RCC 7860 (cell line): ENCODE data around the gene PAN3.
A peak's percentile ranks its signal among the peaks of the same experiment; 100 is the strongest.
"Not testable (repeated sequence)": the region's sequence is repeated elsewhere in the genome, so short reads cannot be mapped to it uniquely, and the experiment has no call there.

Experiments used
- DNase-seq: peaks from one replicate; pipeline ENCODE4 v3.0.0-alpha.2; 2015; ENCODE audit warnings: low spot score
- FAIRE-seq: peaks from 2 replicates; lab custom pipeline; 2012; peaks lifted over from hg19 to GRCh38; lab: Jason Lieb, UNC

PAN3 gene

DNA sequence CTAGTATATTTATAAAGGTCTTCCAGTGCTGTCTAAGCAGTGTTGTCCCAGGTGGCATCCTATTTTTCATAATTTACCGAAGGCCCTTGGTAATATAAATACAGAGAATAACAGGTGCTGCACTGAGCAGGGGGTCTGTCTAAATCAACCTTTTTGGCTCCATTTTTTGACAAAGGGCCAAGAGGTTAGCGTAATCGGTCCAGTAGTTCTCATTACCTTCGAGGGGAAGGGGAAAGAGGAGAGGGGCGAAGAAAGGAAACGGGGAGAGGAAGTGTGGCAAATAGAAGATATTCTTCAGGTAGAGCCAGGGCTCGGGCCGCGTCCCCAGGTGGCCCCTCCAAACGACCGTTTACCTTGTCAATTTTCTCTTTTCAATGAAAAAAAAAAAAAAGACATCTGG, 749 bp upstream of the PAN3 start:
- no peak for DNase-seq
- FAIRE-seq, result no peak

DNA sequence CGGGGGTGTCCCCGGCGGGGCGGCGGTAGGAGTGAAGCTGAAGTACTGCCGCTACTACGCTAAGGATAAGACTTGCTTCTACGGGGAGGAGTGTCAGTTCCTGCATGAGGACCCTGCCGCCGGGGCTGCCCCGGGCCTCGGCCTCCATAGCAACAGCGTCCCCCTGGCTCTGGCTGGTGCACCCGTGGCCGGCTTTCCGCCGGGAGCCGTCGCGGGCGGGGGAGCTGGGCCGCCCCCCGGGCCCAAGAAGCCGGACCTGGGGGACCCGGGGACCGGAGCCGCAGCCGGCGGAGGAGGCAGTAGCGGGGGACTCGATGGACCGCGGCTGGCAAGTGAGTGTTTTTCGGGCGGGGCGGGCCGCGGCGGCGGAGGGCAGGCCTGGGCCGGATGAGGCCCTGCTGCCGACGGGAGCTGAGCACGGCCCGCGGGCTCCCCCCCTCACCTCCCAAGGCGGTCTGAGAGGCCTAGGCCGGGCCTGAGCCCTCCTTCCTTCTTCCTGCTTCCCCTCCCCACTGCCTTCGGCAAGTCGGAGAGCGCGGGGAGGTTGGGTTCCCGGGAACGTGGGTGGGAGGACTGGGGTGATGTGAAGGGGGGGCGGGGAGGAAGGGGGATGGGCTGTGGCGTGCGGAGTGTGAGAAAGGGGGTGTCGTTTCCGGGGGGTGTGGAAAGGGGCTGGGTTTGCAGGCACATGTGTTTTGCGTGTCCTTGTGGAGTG, 568 bp downstream of the PAN3 start:
- FAIRE-seq (no peak), DNase-seq (peak; percentile 66)

DNA sequence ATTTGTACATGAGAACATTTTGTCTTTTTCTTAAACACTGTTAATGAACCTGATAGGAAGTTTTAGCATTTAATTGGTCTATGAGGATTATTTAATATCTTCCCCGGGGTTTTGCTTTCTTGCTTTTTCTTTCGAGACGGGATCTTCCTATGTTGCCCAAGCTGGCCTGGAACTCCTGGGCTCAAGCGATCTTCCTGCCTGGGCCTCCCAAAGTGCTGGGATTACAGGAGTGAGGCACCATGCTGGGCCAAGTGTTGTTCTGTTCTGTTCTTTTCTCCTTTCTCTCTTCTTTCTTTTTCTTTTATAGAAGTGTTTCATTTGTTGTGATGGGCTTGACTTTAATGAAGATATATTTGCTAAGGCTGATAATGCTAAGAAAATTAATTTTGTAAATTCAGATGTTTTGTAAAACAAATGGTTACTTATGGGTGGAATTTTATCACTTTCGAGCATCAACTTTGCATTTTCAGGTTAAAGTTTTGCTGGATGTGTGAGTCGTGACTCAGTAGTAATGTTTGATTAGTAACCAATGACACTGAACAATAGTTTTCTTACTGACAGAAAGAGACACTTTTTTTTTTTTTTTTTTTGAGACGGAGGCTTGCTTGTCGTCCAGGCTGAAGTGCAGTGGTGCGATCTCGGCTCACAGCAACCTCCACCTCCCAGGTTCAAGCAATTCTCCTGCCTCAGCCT, 2.2 kb downstream of the PAN3 start:
- FAIRE-seq, result peak; percentile 50

DNA sequence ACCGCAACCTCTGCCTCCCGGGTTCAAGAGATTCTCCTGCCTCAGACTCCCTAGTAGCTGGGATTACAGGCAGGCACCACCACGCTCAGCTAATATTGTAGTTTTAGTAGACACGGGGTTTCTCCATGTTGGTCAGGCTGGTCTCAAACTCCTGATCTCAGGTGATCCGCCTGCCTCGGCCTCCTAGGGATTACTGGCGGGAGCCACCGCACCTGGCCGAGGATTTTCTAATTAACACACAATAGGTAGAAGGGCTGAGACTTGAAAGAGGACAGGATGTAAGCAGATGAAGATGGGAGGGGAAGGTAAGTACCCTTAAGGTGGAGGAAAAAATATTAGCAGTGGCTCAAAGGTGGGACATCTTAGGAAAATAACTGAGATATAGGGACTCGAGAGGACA, 3.2 kb downstream of the PAN3 start:
- not testable (repeated sequence) for DNase-seq, FAIRE-seq

More for the DNA sequence above, 2.2 kb downstream of the PAN3 start:
- DNase-seq, result peak; percentile 42

DNA sequence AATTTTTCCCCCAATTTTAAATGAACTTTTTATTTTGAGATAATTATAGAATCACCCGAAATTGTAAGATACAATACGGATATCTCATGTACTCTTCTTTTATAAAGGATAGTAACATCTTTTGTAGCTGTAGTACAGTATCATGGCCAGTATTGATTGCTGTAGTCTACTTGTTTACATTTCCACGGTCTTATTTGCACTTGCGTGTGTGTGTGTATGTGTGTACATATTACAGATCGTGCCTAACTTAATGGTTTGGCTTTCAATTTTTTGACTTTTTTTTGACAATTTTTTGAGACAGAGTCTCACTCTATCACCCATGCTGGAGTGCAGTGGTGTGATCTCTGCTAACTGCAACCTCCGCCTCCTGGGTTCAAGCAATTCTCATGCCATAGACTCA, 6.7 kb downstream of the PAN3 start:
- DNase-seq, result no peak

DNA sequence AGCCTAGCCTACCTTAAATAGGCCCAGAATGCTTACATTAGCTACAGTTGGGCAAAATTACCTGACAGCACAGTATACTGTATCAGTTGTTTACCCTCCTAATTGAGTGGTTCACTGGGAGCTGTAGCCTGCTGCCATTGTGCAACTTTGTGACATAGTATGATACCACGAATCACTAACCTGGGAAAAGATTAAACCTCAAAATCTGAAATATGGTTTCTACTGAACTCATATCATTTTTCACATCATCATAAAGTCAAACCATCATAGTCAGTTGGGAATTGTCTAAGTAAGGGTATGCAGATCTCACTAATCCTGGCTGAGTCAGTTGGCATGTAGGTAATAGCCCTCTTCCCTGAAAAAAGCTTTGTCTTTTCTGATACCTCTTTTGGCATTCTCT, 9.2 kb downstream of the PAN3 start:
- no peak for FAIRE-seq
- DNase-seq, result no peak

More for the DNA sequence above, 6.7 kb downstream of the PAN3 start:
- no peak for FAIRE-seq

DNA sequence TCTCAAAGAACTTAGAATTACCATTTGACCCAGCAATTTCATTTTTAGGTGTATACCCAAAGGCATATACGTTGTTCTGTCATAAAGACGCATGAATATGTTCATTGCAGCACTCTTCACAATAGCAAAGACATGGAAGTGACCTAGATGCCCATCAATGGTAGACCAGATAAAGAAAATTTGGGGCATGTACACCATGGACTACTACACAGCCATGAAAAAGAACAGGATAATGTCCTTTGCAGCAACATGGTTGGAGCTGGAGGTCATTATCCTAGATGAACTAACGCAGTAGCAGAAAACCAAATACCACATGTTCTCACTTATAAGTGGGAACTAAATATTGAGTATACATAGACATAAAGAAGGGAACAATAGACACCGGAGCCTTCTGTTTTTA, 20.7 kb downstream of the PAN3 start:
- DNase-seq, result no peak
- FAIRE-seq, result no peak

DNA sequence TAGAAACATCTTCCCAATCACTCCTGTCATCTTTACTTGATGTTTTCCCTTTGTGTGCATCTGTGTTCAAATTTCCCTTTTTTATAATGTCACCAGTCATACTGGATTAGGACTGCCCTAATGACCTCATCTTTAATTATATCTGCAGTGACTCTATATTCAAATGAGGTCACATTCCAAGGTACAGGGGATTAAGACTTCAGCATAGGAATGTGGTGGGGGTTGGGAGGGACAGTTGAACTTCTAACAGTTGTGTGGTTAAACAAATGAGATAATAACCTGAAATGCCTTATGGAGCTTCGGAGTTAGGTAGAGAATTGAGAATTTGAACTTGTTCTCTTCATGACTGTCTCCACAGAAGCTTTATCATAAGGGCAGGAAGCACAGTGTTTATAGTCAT, 23.0 kb downstream of the PAN3 start:
- FAIRE-seq (no peak), DNase-seq (peak; percentile 48)

DNA sequence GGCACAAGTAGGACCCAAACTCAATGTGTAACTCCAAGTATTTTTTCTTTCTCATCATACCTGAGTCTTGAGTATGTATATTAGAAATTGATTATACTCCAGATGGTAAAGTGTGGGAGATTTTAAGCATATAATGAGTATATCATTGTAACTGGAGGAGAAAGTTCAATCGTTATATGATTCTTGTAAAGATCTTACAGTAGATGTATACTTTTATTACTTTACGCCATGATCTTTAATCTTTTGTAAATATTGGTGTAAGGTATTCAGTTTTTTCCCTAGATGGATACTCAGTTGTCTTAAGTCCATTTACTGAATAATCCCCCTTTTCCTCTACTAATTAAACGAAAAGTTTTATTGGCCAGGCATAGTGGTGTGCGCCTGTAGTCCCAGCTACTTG, 25.2 kb downstream of the PAN3 start:
- no peak for FAIRE-seq

DNA sequence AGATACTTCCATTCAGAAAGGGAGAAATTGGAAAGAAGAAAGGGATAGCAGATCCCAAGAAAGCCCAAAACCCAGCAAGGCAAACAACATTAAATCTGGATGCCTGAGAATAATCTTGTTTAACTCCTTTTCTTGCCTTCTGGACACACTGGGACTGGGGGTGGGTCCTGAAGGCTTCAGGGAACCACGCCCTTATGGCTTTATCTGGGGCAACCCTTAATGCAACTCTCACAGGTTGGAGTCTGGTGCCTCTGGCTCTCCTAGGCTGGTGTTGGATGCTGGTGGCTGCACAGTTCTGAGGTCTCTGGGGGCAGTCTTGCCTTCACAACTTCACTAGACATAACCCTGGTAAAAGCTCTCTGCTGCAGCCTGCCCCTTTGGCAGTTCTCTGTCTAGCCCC, 27.9 kb downstream of the PAN3 start:
- FAIRE-seq, result no peak
- no peak for DNase-seq

More for the DNA sequence above, 25.2 kb downstream of the PAN3 start:
- DNase-seq, result no peak

DNA sequence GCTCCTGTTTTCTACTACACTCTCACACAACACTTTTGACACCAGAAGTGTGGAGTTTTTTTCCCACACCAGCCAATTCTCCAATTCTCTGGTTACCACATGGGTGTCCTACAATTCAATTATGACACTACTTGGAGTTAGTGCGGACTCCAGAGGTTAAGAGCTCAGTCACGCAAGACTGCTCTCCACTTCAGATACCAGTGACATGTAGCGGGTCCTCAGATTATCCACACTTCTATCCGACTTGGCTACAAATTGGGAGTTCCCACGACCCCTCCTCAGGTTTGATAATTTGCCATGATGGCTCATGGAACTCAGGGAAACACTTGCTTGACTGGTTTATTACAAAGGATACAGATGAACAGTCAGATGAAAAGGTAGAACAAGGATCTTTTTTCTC, 32.9 kb downstream of the PAN3 start:
- DNase-seq (no peak), FAIRE-seq (no peak)

DNA sequence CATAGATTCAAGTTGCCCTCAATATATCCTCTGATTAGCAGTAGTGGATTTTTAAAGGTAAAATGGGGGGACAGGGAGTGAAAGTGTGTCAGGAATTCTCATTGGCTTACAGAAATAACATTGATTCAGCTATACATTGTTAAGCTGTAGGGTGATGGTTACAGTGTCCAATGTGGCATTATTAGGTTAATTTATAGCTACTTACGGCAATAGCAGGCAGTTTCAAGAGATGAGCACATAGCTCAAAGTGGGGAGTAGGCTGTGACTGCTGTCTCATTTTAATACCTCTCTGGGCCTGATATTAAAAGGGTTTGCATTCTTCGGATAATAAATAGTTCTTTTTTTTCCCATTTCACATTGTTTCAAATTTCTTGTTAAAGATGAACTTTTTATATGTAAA, 34.6 kb downstream of the PAN3 start:
- no peak for DNase-seq
- no peak for FAIRE-seq

DNA sequence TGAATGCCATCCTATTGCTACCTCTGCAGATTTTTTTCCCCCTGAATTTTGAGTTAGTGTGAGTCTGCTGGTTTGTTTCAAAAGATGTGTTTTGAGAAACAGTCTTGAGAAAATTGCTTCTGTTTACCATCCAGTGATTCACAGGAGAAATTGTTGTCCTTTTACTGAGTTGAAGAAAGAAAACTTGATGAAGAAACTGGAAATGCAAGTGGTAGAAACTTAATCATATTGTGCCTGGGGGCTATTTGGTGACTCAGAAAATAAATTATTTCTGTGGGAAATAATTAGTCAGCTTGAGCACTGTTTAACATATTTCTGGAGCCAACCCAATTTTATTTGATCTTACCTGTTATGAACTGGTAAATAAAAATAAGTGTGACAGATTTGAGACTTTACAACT, 35.4 kb downstream of the PAN3 start:
- DNase-seq (no peak), FAIRE-seq (no peak)

DNA sequence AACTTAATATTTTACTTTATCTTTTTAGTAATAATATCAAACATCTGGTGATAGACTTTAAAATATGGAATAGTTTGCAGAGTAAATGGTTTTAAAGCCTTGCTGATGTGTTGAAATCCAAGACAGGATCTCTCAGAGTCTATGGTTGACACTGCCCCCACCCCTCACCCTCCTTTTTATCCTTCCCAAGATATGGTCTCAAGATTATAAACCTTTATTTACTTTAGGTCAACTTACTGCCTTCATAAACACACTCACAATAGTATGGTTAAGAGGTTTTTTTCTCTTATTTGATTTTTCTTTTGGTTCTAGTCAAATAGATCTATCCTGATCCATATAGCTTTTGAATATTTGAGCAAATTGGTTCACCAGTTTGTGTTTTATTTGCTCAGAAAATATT, 39.0 kb downstream of the PAN3 start:
- no peak for FAIRE-seq
- no peak for DNase-seq

DNA sequence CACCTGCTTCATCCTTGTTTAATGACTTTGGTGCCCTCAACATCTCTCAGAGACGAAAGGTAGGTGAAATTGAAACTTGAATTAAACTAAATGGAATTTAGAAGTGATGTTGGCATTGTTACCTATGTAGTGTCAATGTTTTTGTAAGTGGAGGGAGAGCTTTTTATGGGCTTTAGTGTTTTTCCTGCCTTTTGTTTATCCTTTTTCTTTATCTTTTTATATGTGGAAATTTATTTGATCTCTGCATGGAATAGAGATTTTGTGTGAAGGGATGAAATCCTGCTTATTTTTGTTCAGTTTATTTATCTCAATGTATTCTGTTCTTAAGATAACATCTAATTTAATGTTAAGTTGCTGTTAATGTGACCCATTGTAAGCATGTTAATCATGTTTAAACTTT, 39.5 kb downstream of the PAN3 start:
- FAIRE-seq (no peak), DNase-seq (no peak)

DNA sequence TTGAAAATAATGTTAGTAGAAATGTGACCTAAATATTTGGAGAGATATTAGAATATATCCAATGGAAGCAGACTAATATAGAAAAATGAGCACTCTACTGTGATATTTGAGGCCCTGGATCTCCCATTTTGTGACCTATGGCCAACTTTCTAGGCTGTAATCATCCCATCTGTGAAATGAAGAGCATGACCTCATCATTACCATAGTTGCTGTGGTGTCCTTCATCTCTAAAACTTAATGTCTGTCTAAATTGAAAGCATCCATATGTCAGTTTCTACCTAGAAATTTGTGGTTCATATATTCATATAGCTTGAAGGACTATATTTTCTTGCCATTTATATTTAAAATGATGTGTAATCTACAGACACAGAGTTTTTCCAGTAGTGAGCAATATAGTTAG, 41.6 kb downstream of the PAN3 start:
- no peak for FAIRE-seq
- DNase-seq, result no peak

DNA sequence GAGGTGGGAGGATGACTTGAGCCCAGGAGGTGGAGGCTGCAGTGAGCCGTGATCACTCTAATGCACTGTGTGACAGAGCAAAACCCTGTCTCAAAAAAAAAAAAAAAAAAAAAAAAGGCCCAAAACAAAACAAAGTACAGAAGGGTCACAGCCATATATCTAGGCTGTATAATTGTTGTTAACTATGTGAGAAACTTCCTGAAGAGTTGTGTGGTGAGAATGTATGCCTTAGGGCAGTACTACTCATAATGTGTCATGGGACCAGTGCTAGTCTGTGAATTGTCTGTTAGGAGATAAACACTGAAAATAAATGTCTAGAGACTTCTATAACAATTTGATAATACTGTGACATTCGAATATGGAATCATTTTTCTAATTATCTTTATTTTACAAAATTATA, 43.1 kb downstream of the PAN3 start:
- peak; percentile 30 for FAIRE-seq
- DNase-seq, result peak; percentile 38

DNA sequence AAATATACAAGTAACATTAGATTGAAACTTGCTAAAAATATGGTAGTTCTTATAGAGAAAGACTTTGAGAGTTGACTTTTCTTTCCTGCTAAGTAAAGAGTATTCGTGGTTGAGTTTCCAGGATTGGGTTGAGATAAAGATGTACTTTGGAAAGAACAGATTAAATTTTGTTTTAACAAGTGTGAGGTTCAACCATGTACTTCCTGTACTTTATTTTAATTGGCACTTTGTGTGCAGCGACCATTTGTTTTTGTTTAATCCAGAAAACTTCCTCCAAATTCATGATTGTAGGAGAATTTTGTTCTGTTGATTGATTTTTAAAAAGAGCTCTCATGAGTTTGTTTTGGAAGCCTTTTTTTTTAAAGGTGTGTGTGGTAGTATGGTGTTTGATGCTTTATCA, 46.9 kb downstream of the PAN3 start:
- no peak for FAIRE-seq

DNA sequence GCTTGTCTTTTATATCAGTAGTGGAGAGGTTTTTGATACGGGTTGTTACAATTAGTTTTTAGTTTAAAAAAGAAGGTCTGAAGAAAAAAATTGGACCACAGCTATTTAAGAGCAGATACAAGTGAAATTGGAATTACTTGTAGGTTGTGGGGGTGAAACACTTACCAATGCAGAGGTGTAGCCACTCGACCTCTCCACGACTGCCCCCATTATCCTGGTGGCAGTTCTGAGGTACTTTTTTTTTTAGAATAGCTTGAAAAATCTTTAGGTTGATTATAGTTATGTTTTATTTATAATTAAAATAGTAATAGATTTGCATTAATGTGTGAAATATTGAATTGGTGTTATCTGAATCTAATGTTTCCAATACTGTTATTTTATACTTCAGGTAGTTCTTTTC, 60.7 kb downstream of the PAN3 start:
- FAIRE-seq (no peak), DNase-seq (no peak)

More for the DNA sequence above, 46.9 kb downstream of the PAN3 start:
- no peak for DNase-seq

DNA sequence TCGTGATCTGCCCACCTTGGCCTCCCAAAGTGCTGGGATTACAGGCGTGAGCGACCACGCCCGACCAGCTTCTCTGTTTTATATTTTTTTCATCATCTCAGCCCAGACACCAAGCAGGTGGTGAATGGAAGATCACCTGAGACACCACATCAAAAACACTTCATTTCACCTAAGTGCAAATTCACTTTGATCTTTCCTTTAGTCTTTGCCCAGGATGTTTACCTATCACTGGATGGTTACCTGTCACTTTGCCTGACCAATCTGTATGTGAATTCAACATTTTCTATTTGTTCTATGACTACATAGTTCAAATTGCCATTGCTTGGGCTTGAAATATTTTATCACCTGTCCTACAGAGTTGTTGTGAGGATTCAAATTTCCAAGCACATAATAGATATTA, 65.7 kb downstream of the PAN3 start:
- DNase-seq (no peak), FAIRE-seq (no peak)

DNA sequence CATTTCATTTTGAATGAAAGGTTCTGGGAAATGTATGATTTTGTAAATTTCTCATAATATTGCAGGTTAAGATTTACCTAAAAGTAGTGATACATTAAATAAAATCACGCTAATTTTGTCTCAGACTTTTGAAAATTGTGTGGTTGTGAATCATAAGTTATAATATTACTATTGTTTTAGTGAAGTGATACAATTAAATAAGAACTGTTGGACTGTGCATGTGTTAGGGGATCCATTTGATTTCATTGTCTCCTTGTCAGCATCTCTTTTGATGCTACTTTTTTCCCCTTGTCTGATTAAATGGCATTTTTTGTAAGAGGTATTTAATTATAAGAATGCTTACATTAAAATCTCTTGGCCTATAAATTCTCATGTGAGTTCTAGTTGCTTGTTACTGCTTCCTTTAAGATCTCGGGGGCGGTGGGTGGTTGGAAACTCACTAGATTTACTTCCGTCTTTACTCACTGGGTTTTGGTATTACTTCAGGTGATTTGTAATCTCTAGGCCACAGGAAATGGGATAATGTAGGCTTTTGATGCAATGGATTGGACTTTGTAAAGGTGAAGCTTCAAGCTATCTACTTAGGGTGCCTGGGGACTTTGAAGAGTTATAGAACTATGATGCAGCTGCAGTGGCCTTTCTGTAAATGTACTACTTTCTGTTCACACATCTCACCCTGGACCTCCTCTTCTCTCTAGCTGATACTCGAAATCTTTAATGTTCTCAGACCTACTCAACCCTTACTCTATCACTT, 66.5 kb downstream of the PAN3 start:
- DNase-seq (no peak), FAIRE-seq (no peak)

DNA sequence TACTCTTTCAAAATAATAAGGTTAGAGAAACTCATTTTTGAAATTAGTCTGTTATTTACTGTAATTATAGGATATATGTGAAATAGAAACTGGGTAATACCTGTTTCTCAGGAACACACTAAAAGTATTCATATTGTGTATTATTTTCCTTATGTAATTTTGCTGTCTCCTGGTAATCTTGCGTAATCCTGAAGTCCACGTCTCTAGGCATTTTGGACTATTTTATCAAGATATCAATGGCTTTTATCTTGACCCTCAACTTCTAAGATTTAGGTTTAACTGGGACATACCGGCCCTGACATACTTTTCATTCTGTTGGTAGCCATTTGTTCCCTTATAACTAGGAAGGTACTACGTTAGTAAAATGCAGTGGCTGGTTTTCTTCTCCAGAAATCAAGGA, 80.3 kb downstream of the PAN3 start:
- no peak for FAIRE-seq
- no peak for DNase-seq
